ENCODE results near the gene YWHAG. TPM values are rescaled to one million over a fixed set of nuclear protein-coding genes. Genes with fewer than 3 reads are reported as not detected.
"Not testable (repeated sequence)": the region's sequence is repeated elsewhere in the genome, so short reads cannot be mapped to it uniquely, and the experiment has no call there.

The YWHAG gene
- total RNA-seq, 1 donor from 2014 or later: 132 TPM

DNA sequence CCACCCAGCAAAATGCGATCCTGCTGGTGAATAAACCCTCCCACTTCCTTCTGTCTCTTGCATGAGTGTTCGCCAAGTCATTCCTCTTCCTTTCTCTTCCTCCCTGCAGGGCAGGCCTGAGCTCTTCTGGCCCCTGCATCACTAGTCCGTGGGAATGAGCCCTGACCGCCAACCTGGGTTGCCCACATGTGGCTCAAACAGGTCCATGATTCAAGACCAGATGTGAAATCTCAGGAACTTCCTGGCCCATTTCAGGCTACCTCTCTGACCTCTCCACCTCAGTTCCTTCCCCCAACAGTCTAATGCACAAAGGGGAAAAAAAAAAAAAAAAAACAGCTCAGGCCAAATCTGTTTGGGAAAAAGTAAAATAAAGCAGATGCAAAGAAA lies 5.4 kb upstream of the YWHAG start:
- Mint-ChIP-seq H3K27me3 (no peaks in the 10 kb centered on the region), H3K9me3 (ENCODE audit: low read depth) (no peaks in the 10 kb centered on the region), H3K4me1 (ENCODE audit: low read depth) (peaks cover 6% of the 10 kb centered on the region), H3K36me3 (ENCODE audit: insufficient read depth) (no peaks in the 10 kb centered on the region), H3K4me3 (ENCODE audit: low read depth) (no peak overlapping the region), H3K27ac (no peak overlapping the region)
- TF ChIP-seq, protein P1, sequence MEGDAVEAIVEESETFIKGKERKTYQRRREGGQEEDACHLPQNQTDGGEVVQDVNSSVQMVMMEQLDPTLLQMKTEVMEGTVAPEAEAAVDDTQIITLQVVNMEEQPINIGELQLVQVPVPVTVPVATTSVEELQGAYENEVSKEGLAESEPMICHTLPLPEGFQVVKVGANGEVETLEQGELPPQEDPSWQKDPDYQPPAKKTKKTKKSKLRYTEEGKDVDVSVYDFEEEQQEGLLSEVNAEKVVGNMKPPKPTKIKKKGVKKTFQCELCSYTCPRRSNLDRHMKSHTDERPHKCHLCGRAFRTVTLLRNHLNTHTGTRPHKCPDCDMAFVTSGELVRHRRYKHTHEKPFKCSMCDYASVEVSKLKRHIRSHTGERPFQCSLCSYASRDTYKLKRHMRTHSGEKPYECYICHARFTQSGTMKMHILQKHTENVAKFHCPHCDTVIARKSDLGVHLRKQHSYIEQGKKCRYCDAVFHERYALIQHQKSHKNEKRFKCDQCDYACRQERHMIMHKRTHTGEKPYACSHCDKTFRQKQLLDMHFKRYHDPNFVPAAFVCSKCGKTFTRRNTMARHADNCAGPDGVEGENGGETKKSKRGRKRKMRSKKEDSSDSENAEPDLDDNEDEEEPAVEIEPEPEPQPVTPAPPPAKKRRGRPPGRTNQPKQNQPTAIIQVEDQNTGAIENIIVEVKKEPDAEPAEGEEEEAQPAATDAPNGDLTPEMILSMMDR (IDR thresholded peaks at IDR 0.05; ENCODE audit: unreplicated experiment): no peak
- DNase-seq (ENCODE audit: low spot score, unreplicated experiment): no peak

DNA sequence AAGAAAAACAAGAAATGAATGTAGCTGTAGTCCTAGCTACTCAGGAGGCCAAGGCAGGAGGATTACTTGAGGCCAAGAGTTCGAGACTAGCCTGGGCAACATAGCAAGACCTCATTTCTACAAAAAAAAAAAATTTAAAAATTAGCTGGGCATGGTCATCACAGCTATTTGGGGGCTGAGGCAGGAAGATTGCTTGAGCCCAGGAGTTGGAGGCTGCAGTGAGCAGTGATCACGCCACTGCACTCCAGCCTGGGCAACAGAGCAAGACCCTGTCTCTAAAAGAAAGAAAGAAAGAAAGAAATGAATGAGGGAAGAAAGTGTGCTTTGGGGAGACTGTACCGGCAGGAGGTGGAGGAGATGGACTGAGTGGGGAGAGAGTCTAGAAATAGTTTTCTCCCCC lies 5.0 kb upstream of the YWHAG start:
- H3K9me3 Mint-ChIP-seq (ENCODE audit: low read depth); H3K27me3 Mint-ChIP-seq; DNase-seq (ENCODE audit: low spot score, unreplicated experiment); H3K27ac Mint-ChIP-seq; H3K4me1 Mint-ChIP-seq (ENCODE audit: low read depth); H3K36me3 Mint-ChIP-seq (ENCODE audit: insufficient read depth); H3K4me3 Mint-ChIP-seq (ENCODE audit: low read depth): not testable (repeated sequence)

DNA sequence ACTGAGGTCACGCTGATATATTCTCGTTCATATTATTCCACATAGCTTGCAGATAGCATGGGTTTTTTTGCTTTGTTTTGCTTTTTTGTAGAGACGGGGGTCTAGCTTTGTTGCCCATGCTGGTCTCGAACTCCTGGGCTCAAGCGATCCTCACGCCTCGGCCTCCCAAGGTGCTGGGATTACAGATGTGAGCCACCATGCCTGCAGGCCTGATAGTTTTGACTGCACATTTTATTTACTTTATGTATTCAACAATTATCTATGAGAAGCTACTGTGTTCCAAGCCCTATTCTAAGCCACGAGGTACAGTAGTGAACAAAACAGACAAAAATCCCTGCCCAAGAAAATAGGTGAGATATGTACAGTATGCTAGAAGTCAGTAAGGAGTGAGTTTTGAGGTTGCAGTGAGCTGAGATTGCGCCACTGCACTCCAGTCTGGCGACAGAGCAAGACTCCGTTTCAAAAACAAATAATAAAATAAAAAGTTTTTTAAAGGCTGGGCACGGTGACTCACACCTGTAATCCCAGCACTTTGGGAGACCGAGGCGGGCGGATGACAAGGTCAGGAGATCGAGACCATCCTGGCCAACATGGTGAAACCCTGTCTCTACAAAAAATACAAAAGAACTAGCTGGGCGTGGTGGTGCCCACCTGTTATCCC lies 1.3 kb upstream of the YWHAG start:
- Mint-ChIP-seq H3K27me3 (no peaks in the 10 kb centered on the region), H3K4me1 (ENCODE audit: low read depth) (peaks cover 26% of the 10 kb centered on the region), H3K27ac (peak overlapping the region; percentile 99), H3K4me3 (ENCODE audit: low read depth) (peak overlapping the region; percentile 95), H3K36me3 (ENCODE audit: insufficient read depth) (peaks cover 10% of the 10 kb centered on the region), H3K9me3 (ENCODE audit: low read depth) (no peaks in the 10 kb centered on the region)
- TF ChIP-seq, protein P1 (IDR thresholded peaks at IDR 0.05; ENCODE audit: unreplicated experiment): no peak
- DNase-seq (ENCODE audit: low spot score, unreplicated experiment): no peak

DNA sequence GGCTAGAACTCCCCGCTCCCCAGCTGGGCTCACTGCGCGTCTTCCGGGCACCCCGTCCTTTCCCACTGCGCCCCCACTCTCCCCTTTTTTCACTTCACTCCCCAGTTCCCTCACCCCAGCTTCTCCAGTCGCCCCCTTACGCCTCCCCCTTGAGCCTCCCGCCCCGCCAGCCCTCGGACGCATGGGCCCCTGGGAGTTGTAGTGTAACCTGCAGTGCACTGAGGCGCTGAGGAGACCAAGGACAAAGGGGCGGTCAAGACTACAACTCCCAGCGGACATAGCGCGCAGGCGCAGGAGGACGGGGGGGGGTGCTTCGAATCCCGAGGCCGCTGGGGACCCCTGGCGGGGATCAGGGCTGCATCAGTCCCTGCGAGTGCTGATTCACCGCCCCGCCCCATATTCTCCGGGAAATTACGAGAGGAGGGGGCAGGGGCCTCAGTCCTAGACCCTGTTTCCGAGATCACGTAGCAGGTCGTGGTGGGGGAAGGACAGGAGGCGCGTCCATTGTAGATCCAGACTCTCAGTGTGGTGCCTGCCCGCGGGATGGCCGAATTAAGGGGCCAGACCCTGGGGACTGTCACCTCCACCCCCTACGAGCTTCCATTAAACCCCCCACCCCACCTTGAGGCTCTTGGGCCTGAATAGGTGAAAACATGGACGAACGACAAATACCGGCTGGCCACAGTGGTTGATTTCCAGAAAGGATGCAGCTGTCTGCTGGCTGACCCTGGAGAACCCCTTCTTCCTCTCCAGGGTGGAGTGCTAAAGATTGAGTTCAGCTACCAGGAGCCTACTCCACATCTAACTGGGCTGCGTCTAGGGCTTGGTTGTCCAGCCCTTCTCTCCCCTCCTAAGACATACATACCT lies 553 bp upstream of the YWHAG start:
- Mint-ChIP-seq H3K4me3 (ENCODE audit: low read depth) (peak overlapping the region; percentile 95), H3K9me3 (ENCODE audit: low read depth) (no peaks in the 10 kb centered on the region), H3K4me1 (ENCODE audit: low read depth) (peaks cover 25% of the 10 kb centered on the region), H3K27ac (peak overlapping the region; percentile 99), H3K27me3 (no peaks in the 10 kb centered on the region), H3K36me3 (ENCODE audit: insufficient read depth) (peaks cover 14% of the 10 kb centered on the region)
- TF ChIP-seq, protein P1 (IDR thresholded peaks at IDR 0.05; ENCODE audit: unreplicated experiment): peak; percentile 84
- DNase-seq (ENCODE audit: low spot score, unreplicated experiment): peak; percentile 99

DNA sequence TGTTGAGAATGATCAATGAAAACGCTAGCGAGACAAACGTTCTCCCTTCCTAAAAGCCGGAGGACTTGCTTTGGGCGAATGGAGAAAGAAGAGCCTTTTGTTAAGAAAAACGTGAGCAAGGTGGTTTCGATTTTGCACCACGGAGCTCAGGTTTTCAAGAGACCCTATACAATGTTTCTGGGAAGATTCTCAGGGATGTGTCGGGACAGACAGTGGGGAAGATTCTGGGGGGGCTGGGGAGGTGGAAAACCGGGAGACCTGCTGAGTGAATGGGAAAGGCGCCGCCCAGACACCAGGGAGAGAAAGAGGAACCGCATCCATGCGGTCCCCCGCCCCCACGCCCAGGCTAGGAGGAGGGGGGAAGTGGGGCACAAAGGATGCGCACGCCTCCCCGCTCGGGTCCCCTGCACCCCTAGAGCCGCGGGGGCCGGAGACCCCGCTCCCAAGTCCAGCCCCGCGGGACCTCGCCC lies 745 bp downstream of the YWHAG start:
- Mint-ChIP-seq H3K9me3 (ENCODE audit: low read depth) (no peaks in the 10 kb centered on the region), H3K27ac (peak overlapping the region; percentile 99), H3K27me3 (no peaks in the 10 kb centered on the region), H3K4me1 (ENCODE audit: low read depth) (peaks cover 25% of the 10 kb centered on the region), H3K4me3 (ENCODE audit: low read depth) (peak overlapping the region; percentile 95), H3K36me3 (ENCODE audit: insufficient read depth) (peaks cover 14% of the 10 kb centered on the region)
- peak; percentile 12 for DNase-seq (ENCODE audit: low spot score, unreplicated experiment)
- TF ChIP-seq, protein P1 (IDR thresholded peaks at IDR 0.05; ENCODE audit: unreplicated experiment): no peak

All from progenitor cell of endocrine pancreas (in vitro differentiated cells).